H9 (cell line): ENCODE data around the gene PRKCZ. TPM values are rescaled to one million over a fixed set of nuclear protein-coding genes. Genes with fewer than 3 reads are reported as not detected.

Experiments
- DNase-seq: peaks from one replicate; pipeline ENCODE4 v3.0.0-alpha.2; 2017
- H2AFZ ChIP-seq: one replicate; pipeline ENCODE4 v1.6.1; 2013; ENCODE audit warnings: mild to moderate bottlenecking, low read length, control low read depth, moderate library complexity
- H2AK5ac ChIP-seq: 2 replicates; pipeline ENCODE4 v1.6.1; 2013; ENCODE audit warnings: low read length, control low read depth, mixed read lengths; ENCODE audit not compliant: insufficient read length
- H2BK120ac ChIP-seq: one replicate; pipeline ENCODE4 v1.6.1; 2013; ENCODE audit warnings: low read depth, mild to moderate bottlenecking, low read length, control low read depth, inconsistent platforms; ENCODE audit not compliant: poor library complexity, severe bottlenecking
- H2BK12ac ChIP-seq: 2 replicates; pipeline ENCODE4 v1.6.1; 2013; ENCODE audit warnings: low read length, control low read depth, mixed read lengths, low read depth; ENCODE audit not compliant: insufficient read length
- H2BK15ac ChIP-seq: 2 replicates; pipeline ENCODE4 v1.6.1; 2013; ENCODE audit warnings: low read depth, low read length, control low read depth
- H2BK20ac ChIP-seq: one replicate; pipeline ENCODE4 v1.6.1; 2013; ENCODE audit warnings: low read depth, mild to moderate bottlenecking, low read length, control low read depth, inconsistent platforms; ENCODE audit not compliant: poor library complexity, severe bottlenecking
- H2BK5ac ChIP-seq: 2 replicates; pipeline ENCODE4 v1.6.1; 2013; ENCODE audit warnings: low read length, control low read depth, mixed read lengths; ENCODE audit not compliant: insufficient read length
- H3K14ac ChIP-seq: 2 replicates; pipeline ENCODE4 v1.6.1; 2013; ENCODE audit warnings: low read length, control low read depth; ENCODE audit not compliant: insufficient read depth
- H3K18ac ChIP-seq: 2 replicates; pipeline ENCODE4 v1.6.1; 2013; ENCODE audit warnings: low read depth, mild to moderate bottlenecking, mixed read lengths, low read length, control low read depth; ENCODE audit not compliant: insufficient read length
- H3K23ac ChIP-seq: 2 replicates; pipeline ENCODE4 v1.6.1; 2013; ENCODE audit warnings: low read length, control low read depth, mixed read lengths, low read depth; ENCODE audit not compliant: insufficient read length
- H3K23me2 ChIP-seq: 2 replicates; pipeline ENCODE4 v1.6.1; 2013; ENCODE audit warnings: low read depth, mild to moderate bottlenecking, mixed read lengths, low read length, control low read depth; ENCODE audit not compliant: insufficient read length, poor library complexity, severe bottlenecking
- H3K27ac ChIP-seq: 2 replicates; pipeline ENCODE4 v1.5.1; 2013; ENCODE audit warnings: low read length, control low read depth, mixed read lengths, low read depth; ENCODE audit not compliant: insufficient read length
- H3K27me3 ChIP-seq: 2 replicates; pipeline ENCODE4 v1.6.1; 2013; ENCODE audit warnings: low read length, control low read depth, inconsistent platforms; ENCODE audit not compliant: insufficient read depth
- H3K4ac ChIP-seq: 2 replicates; pipeline ENCODE4 v1.6.1; 2013; ENCODE audit warnings: low read depth, mild to moderate bottlenecking, control low read depth, inconsistent platforms, low read length, moderate library complexity
- H3K4me1 ChIP-seq: 2 replicates; pipeline ENCODE4 v1.6.1; 2013; ENCODE audit warnings: low read length, control low read depth, inconsistent platforms; ENCODE audit not compliant: insufficient read depth
- H3K4me2 ChIP-seq: 2 replicates; pipeline ENCODE4 v1.6.1; 2013; ENCODE audit warnings: low read length, control low read depth, mixed read lengths; ENCODE audit not compliant: insufficient read length, insufficient read depth
- H3K56ac ChIP-seq: 2 replicates; pipeline ENCODE4 v1.6.1; 2013; ENCODE audit warnings: low read depth, mild to moderate bottlenecking, mixed read lengths, low read length, control low read depth; ENCODE audit not compliant: insufficient read length
- H3K79me1 ChIP-seq: 2 replicates; pipeline ENCODE4 v1.6.1; 2013; ENCODE audit warnings: low read depth, mild to moderate bottlenecking, moderate library complexity, low read length, control low read depth, inconsistent platforms; ENCODE audit not compliant: insufficient read depth, poor library complexity, severe bottlenecking
- H3K79me2 ChIP-seq: 2 replicates; pipeline ENCODE4 v1.6.1; 2013; ENCODE audit warnings: low read length, control low read depth, inconsistent platforms; ENCODE audit not compliant: insufficient read depth
- H3K9ac ChIP-seq: 2 replicates; pipeline ENCODE4 v1.6.1; 2013; ENCODE audit warnings: low read length, control low read depth, mixed read lengths; ENCODE audit not compliant: insufficient read length; ENCODE audit errors: extremely low read depth
- H3K9me3 ChIP-seq: one replicate; pipeline ENCODE4 v1.6.1; 2013; ENCODE audit warnings: low read depth, low read length, inconsistent platforms; ENCODE audit not compliant: control insufficient read depth
- H3T11ph ChIP-seq: one replicate; pipeline ENCODE4 v1.6.1; 2013; ENCODE audit warnings: mild to moderate bottlenecking, low read length, control low read depth, inconsistent platforms
- H4K20me1 ChIP-seq: one replicate; pipeline ENCODE4 v1.6.1; 2013; ENCODE audit not compliant: control insufficient read depth, insufficient read length, insufficient read depth
- H4K5ac ChIP-seq: 2 replicates; pipeline ENCODE4 v1.6.1; 2013; ENCODE audit warnings: low read depth, mild to moderate bottlenecking, mixed read lengths, low read length, control low read depth; ENCODE audit not compliant: insufficient read length
- H4K8ac ChIP-seq: replicated peaks from 2 replicates; pipeline ENCODE4 v1.6.1; 2013; ENCODE audit warnings: low read length, control low read depth, mixed read lengths, low read depth; ENCODE audit not compliant: insufficient read length
- H4K91ac ChIP-seq: 2 replicates; pipeline ENCODE4 v1.6.1; 2013; ENCODE audit warnings: low read depth, mild to moderate bottlenecking, moderate library complexity, mixed read lengths, low read length, control low read depth; ENCODE audit not compliant: insufficient read length
- H3K27ac Mint-ChIP-seq, 3 experiments: 2 replicates in 2 of 3; 3 replicates in 1 of 3; pipeline ENCODE4 v1.8.0; 2020 to 2021; ENCODE audit warnings: mixed read lengths in 3 of 3, mild to moderate bottlenecking in 1 of 3, moderate library complexity in 1 of 3
- H3K27me3 Mint-ChIP-seq: 2 replicates; pipeline ENCODE4 v1.8.0; 2021; ENCODE audit warnings: low read depth, mild to moderate bottlenecking, moderate library complexity, mixed read lengths
- H3K36me3 Mint-ChIP-seq, 3 experiments: 2 replicates in 2 of 3; 3 replicates in 1 of 3; pipeline ENCODE4 v1.8.0; 2020 to 2021; ENCODE audit warnings: low read depth in 3 of 3, mixed read lengths in 3 of 3; ENCODE audit not compliant: insufficient read depth in 1 of 3
- H3K4me1 Mint-ChIP-seq, 2 experiments: 2 replicates each; pipeline ENCODE4 v1.8.0; 2020; ENCODE audit warnings: mixed read lengths in 2 of 2
- H3K4me3 Mint-ChIP-seq, 2 experiments: 2 replicates in 1 of 2; 3 replicates in 1 of 2; pipeline ENCODE4 v1.8.0; 2020 to 2021; ENCODE audit warnings: mild to moderate bottlenecking in 2 of 2, mixed read lengths in 2 of 2, moderate library complexity in 1 of 2
- H3K9me3 Mint-ChIP-seq, 2 experiments: 2 replicates in 1 of 2; 3 replicates in 1 of 2; pipeline ENCODE4 v1.8.0; 2020; ENCODE audit warnings: mild to moderate bottlenecking in 2 of 2, mixed read lengths in 2 of 2, moderate library complexity in 1 of 2
- CTCF ChIP-seq: fragments of 200-600 bp; sonication (generic); conservative IDR thresholded peaks from 3 replicates; pipeline ENCODE4 v1.8.0; 2021; ENCODE audit warnings: antibody characterized with exemption, mild to moderate bottlenecking
- WGBS: extraction: QIAGEN DNeasy Blood & Tissue Kit; methylation state at CpG from one replicate; pipeline ENCODE4 v1.1.7; 2013; ENCODE audit warnings: missing lambda C conversion rate, low lambda C conversion rate, mixed read lengths; ENCODE audit not compliant: insufficient read length; ENCODE audit errors: extremely low coverage; 5-methylcytosine and 5-hydroxymethylcytosine counted together
- total RNA-seq: library from RNA; stranded (reverse); gene quantifications from 2 replicates; pipeline ENCODE4 v1.2.1, GENCODE V29; 2021

PRKCZ gene
- total RNA-seq, 1 experiment from 2014 or later = 48.4 TPM

- H3K9me3 ChIP-seq = no peaks in the 10 kb centered on the region
- H3K4me1 ChIP-seq = no peaks in the 10 kb centered on the region
Observed at GRCh38 chr1:2209400-2210083, 159.3 kb downstream of the PRKCZ start.

More at GRCh38 chr1:2209400-2210083, 159.3 kb downstream of the PRKCZ start:
- no peak overlapping the region for H2BK15ac ChIP-seq
- no peaks in the 10 kb centered on the region for H3K79me2 ChIP-seq
- no peak overlapping the region for H3K9ac ChIP-seq
- peaks cover 10 to 36% of the 10 kb centered on the region in 2 experiments for H3K4me1 Mint-ChIP-seq
- H2AK5ac ChIP-seq = no peak overlapping the region
- H2BK12ac ChIP-seq = no peak overlapping the region
- H2BK120ac ChIP-seq = no peak overlapping the region
- no peak overlapping the region for H3K14ac ChIP-seq
- no peak for DNase-seq
- H3K27ac Mint-ChIP-seq = peak overlapping the region in 1 of 3 experiments; percentile 83; a peak in 2 of 7 replicates
- H2BK20ac ChIP-seq = no peak overlapping the region
- no peak overlapping the region for H3K27ac ChIP-seq
- no peak overlapping the region for H2BK5ac ChIP-seq
- no peaks in the 10 kb centered on the region for H3K27me3 ChIP-seq
- H3K27me3 Mint-ChIP-seq = peaks cover 13% of the 10 kb centered on the region
- no peaks in the 10 kb centered on the region for H3K9me3 Mint-ChIP-seq
- peaks cover 8% of the 10 kb centered on the region for H3K23me2 ChIP-seq
- H3K4me3 Mint-ChIP-seq = peak overlapping the region in 1 of 2 experiments; percentile 19; a peak in 1 of 5 replicates
- TF ChIP-seq CTCF = no peak
- no peak overlapping the region for H4K5ac ChIP-seq
- H4K91ac ChIP-seq = no peak overlapping the region
- H3K23ac ChIP-seq = no peak overlapping the region
- no peak overlapping the region for H3K18ac ChIP-seq
- H3K79me1 ChIP-seq = no peaks in the 10 kb centered on the region
- no peak overlapping the region for H3T11ph ChIP-seq
- no peaks in the 10 kb centered on the region for H4K20me1 ChIP-seq
- H3K56ac ChIP-seq = no peak overlapping the region
- no CpG with 5 or more reads among the region's 18 CpGs for WGBS
- H3K36me3 Mint-ChIP-seq = no peaks in the 10 kb centered on the region; a peak in 1 of 7 replicates
- H4K8ac ChIP-seq = no peak overlapping the region
- no peak overlapping the region for H2AFZ ChIP-seq
- H3K4ac ChIP-seq = no peak overlapping the region
- H3K4me2 ChIP-seq = no peak overlapping the region
